GM23338 (cell line): Measurements from ENCODE around the gene SOAT2. TPM values are rescaled to one million over a fixed set of nuclear protein-coding genes. Genes with fewer than 3 reads are reported as not detected.
"Not testable (repeated sequence)": the region's sequence is repeated elsewhere in the genome, so short reads cannot be mapped to it uniquely, and the experiment has no call there.

Experiments
- ATAC-seq: fragments of 200-7000 bp; cut with Tn5 transposase; 3 replicates; pipeline ENCODE4 v1.9.1; 2020
- DNase-seq: peaks from one replicate; pipeline ENCODE4 v3.0.0-alpha.2; 2015; ENCODE audit warnings: low spot score
- H2AFZ ChIP-seq: fragments of 200-600 bp; sonication (generic); 2 replicates; pipeline ENCODE4 v1.8.0; 2016; ENCODE audit warnings: antibody characterized with exemption, mild to moderate bottlenecking, moderate library complexity
- H3F3A ChIP-seq: fragments of 200-600 bp; sonication (generic); replicated peaks from 2 replicates; pipeline ENCODE4 v1.8.0; 2017; ENCODE audit warnings: antibody characterized with exemption, mixed run types, low read depth
- H3K27ac ChIP-seq: fragments of 200-600 bp; sonication (generic); 2 replicates; pipeline ENCODE4 v1.6.1; 2016; ENCODE audit warnings: low read depth
- H3K27me3 ChIP-seq: fragments of 200-600 bp; sonication (generic); 2 replicates; pipeline ENCODE4 v1.8.0; 2016; ENCODE audit warnings: mild to moderate bottlenecking, mixed run types, moderate library complexity; ENCODE audit not compliant: insufficient read depth
- H3K36me3 ChIP-seq: fragments of 200-600 bp; sonication (generic); 2 replicates; pipeline ENCODE4 v1.8.0; 2016; ENCODE audit warnings: mild to moderate bottlenecking; ENCODE audit not compliant: insufficient read depth
- H3K4me1 ChIP-seq: fragments of 200-600 bp; sonication (generic); 2 replicates; pipeline ENCODE4 v1.8.0; 2016; ENCODE audit warnings: mild to moderate bottlenecking, moderate library complexity; ENCODE audit not compliant: insufficient read depth
- H3K4me2 ChIP-seq: fragments of 200-600 bp; sonication (generic); 2 replicates; pipeline ENCODE4 v1.7.1; 2017; ENCODE audit warnings: mixed run types
- H3K4me3 ChIP-seq: fragments of 200-600 bp; sonication (generic); 2 replicates; pipeline ENCODE4 v1.6.1; 2016; ENCODE audit warnings: mixed run types
- H3K79me2 ChIP-seq: fragments of 200-600 bp; sonication (generic); replicated peaks from 2 replicates; pipeline ENCODE4 v1.8.0; 2017; ENCODE audit warnings: mild to moderate bottlenecking; ENCODE audit not compliant: insufficient read depth
- H3K9me2 ChIP-seq: fragments of 200-600 bp; sonication (generic); 2 replicates; pipeline ENCODE4 v1.8.0; 2017; ENCODE audit not compliant: insufficient read depth
- H4K20me1 ChIP-seq: fragments of 200-600 bp; sonication (generic); replicated peaks from 2 replicates; pipeline ENCODE4 v1.8.0; 2017; ENCODE audit warnings: mild to moderate bottlenecking; ENCODE audit not compliant: insufficient read depth
- H3K27ac Mint-ChIP-seq: 2 replicates; pipeline ENCODE4 v1.8.0; 2020; ENCODE audit warnings: inconsistent platforms, mild to moderate bottlenecking, moderate library complexity, mixed read lengths
- H3K27me3 Mint-ChIP-seq: 3 replicates; pipeline ENCODE4 v1.8.0; 2022; ENCODE audit warnings: low read depth, mild to moderate bottlenecking, moderate library complexity, mixed read lengths, inconsistent platforms; ENCODE audit not compliant: insufficient read depth, poor library complexity
- H3K36me3 Mint-ChIP-seq: 3 replicates; pipeline ENCODE4 v1.8.0; 2021; ENCODE audit warnings: low read depth, mild to moderate bottlenecking, inconsistent platforms, moderate library complexity, mixed read lengths
- H3K4me1 Mint-ChIP-seq: 3 replicates; pipeline ENCODE4 v1.8.0; 2020; ENCODE audit warnings: mild to moderate bottlenecking, inconsistent platforms, mixed read lengths
- H3K4me3 Mint-ChIP-seq: 3 replicates; pipeline ENCODE4 v1.8.0; 2021; ENCODE audit warnings: moderate library complexity, mild to moderate bottlenecking, inconsistent platforms, mixed read lengths
- H3K9me3 Mint-ChIP-seq: 3 replicates; pipeline ENCODE4 v1.8.0; 2020; ENCODE audit warnings: moderate library complexity, mild to moderate bottlenecking, inconsistent platforms, mixed read lengths
- CREB1 ChIP-seq: fragments of 250-450 bp; sonication (Bioruptor Pico); IDR thresholded peaks from 2 replicates; pipeline ENCODE4 v1.5.0; 2020; ENCODE audit warnings: low read depth, mild to moderate bottlenecking, moderate library complexity
- ZNF331 ChIP-seq: fragments of 250-450 bp; sonication (Bioruptor Pico); IDR thresholded peaks from 2 replicates; pipeline ENCODE4 v1.5.0; 2020; ENCODE audit warnings: low read depth, mild to moderate bottlenecking, moderate library complexity
- polyA plus RNA-seq: library from polyadenylated mRNA; unstranded; fragments of >200 nt; fragmentation: Nextera tagmentation; extraction: Ambion mirVana; gene quantifications from 2 replicates; pipeline ENCODE4 v1.2.1, GENCODE V29; 2016
- total RNA-seq: library from RNA; depleted of rRNA; stranded (reverse); fragments of >200 nt; shearing (Covaris generic); gene quantifications from 2 replicates; pipeline ENCODE4 v1.2.3, GENCODE V29; 2014
- TF ChIP-seq, protein P1 (sequence below): fragments of 250-450 bp; sonication (Bioruptor Pico); IDR thresholded peaks from 2 replicates; pipeline ENCODE4 v1.5.0; 2020; ENCODE audit warnings: mild to moderate bottlenecking, moderate library complexity
- TF ChIP-seq, protein P2 (sequence below), 2 experiments: fragments of 200-600 bp in 1 of 2; sonication (generic) in 1 of 2; conservative IDR thresholded peaks; 2 replicates each; pipeline versions ENCODE4 v1.5.1 to v1.6.1; 2016 to 2017; ENCODE audit warnings: antibody characterized with exemption in 2 of 2, low read depth in 2 of 2, mild to moderate bottlenecking in 2 of 2, moderate library complexity in 1 of 2

Gene SOAT2
- total and polyA plus RNA-seq, 2 experiments from 2014 or later = not detected

DNA sequence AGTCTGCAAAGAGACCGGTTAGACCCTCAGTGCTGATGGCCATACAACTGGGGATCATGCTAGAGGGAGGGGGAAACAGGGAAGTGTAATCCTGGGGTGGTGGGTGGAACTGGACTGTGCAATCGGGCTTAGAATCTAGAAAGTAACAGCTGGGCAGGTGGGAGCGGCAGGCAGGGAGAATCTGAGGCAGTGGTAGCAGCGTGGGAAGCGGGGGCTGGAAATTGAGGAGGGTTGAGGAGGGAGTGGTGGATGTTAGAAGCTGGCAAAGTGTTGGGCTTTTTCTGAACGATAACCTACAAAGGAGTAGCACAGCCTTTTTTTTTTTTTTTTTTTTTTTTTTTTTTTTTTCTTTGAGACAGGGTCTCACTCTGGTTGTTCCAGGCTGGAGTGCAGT is 8.9 kb upstream of the SOAT2 start (continued):
- TF ChIP-seq, protein P1, sequence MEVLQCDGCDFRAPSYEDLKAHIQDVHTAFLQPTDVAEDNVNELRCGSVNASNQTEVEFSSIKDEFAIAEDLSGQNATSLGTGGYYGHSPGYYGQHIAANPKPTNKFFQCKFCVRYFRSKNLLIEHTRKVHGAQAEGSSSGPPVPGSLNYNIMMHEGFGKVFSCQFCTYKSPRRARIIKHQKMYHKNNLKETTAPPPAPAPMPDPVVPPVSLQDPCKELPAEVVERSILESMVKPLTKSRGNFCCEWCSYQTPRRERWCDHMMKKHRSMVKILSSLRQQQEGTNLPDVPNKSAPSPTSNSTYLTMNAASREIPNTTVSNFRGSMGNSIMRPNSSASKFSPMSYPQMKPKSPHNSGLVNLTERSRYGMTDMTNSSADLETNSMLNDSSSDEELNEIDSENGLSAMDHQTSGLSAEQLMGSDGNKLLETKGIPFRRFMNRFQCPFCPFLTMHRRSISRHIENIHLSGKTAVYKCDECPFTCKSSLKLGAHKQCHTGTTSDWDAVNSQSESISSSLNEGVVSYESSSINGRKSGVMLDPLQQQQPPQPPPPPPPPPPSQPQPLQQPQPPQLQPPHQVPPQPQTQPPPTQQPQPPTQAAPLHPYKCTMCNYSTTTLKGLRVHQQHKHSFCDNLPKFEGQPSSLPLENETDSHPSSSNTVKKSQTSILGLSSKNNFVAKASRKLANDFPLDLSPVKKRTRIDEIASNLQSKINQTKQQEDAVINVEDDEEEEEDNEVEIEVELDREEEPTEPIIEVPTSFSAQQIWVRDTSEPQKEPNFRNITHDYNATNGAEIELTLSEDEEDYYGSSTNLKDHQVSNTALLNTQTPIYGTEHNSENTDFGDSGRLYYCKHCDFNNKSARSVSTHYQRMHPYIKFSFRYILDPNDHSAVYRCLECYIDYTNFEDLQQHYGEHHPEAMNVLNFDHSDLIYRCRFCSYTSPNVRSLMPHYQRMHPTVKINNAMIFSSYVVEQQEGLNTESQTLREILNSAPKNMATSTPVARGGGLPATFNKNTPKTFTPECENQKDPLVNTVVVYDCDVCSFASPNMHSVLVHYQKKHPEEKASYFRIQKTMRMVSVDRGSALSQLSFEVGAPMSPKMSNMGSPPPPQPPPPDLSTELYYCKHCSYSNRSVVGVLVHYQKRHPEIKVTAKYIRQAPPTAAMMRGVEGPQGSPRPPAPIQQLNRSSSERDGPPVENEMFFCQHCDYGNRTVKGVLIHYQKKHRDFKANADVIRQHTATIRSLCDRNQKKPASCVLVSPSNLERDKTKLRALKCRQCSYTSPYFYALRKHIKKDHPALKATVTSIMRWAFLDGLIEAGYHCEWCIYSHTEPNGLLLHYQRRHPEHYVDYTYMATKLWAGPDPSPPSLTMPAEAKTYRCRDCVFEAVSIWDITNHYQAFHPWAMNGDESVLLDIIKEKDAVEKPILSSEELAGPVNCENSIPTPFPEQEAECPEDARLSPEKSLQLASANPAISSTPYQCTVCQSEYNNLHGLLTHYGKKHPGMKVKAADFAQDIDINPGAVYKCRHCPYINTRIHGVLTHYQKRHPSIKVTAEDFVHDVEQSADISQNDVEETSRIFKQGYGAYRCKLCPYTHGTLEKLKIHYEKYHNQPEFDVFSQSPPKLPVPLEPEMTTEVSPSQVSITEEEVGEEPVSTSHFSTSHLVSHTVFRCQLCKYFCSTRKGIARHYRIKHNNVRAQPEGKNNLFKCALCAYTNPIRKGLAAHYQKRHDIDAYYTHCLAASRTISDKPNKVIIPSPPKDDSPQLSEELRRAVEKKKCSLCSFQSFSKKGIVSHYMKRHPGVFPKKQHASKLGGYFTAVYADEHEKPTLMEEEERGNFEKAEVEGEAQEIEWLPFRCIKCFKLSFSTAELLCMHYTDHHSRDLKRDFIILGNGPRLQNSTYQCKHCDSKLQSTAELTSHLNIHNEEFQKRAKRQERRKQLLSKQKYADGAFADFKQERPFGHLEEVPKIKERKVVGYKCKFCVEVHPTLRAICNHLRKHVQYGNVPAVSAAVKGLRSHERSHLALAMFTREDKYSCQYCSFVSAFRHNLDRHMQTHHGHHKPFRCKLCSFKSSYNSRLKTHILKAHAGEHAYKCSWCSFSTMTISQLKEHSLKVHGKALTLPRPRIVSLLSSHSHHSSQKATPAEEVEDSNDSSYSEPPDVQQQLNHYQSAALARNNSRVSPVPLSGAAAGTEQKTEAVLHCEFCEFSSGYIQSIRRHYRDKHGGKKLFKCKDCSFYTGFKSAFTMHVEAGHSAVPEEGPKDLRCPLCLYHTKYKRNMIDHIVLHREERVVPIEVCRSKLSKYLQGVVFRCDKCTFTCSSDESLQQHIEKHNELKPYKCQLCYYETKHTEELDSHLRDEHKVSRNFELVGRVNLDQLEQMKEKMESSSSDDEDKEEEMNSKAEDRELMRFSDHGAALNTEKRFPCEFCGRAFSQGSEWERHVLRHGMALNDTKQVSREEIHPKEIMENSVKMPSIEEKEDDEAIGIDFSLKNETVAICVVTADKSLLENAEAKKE = no peak
- no peak for TF ChIP-seq CREB1
- TF ChIP-seq ZNF331 (CRISPR knock-in tag) = no peak
- TF ChIP-seq, protein P2, sequence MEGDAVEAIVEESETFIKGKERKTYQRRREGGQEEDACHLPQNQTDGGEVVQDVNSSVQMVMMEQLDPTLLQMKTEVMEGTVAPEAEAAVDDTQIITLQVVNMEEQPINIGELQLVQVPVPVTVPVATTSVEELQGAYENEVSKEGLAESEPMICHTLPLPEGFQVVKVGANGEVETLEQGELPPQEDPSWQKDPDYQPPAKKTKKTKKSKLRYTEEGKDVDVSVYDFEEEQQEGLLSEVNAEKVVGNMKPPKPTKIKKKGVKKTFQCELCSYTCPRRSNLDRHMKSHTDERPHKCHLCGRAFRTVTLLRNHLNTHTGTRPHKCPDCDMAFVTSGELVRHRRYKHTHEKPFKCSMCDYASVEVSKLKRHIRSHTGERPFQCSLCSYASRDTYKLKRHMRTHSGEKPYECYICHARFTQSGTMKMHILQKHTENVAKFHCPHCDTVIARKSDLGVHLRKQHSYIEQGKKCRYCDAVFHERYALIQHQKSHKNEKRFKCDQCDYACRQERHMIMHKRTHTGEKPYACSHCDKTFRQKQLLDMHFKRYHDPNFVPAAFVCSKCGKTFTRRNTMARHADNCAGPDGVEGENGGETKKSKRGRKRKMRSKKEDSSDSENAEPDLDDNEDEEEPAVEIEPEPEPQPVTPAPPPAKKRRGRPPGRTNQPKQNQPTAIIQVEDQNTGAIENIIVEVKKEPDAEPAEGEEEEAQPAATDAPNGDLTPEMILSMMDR (conservative IDR thresholded peaks at IDR 0.05; ENCODE audit: low read depth in 2 of 2) = no peak

DNA sequence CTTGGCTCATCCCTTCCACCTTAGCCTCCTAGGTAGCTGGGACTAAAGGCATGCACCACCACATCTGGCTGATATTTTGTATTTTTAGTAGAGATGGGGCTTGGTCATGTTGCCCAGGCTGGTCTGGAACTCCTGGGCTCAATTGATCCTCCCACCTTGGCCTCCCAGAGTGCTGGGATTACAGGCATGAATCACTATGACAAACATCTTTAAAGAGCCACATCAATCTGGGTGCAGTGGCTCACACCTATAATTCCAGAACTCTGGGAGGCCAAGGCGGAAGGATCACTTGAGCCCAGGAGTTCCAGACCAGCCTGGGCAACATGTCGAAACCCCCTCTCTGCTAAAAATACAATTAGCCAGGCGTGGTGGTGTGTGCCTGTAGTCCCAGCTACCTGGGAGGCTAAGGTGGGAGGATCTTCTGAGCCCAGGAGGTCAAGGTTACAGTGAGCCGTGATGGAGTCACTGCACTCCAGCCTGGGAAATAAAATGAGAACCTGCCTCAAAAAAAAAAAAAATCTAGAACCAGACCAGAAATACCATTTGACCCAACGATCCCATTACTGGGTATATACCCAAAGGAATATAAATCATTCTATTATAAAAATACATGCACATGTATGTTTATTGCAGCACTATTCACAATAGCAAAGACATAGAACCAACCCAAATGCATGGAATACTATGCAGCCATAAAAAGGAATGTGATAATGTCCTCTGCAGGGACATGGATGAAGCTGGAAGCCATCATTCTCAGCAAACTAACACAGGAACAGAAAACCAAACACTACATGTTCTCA is 8.3 kb upstream of the SOAT2 start:
- H3K4me3 Mint-ChIP-seq, ATAC-seq, H3K36me3 Mint-ChIP-seq, H3K9me2 ChIP-seq, H4K20me1 ChIP-seq, H3K9me3 Mint-ChIP-seq, H3K27ac Mint-ChIP-seq, H3K4me3 ChIP-seq, H3K4me2 ChIP-seq, H3K36me3 ChIP-seq, H3K79me2 ChIP-seq, H3K27ac ChIP-seq, DNase-seq, H2AFZ ChIP-seq: not testable (repeated sequence)
- H3K4me1 ChIP-seq = peaks cover 26% of the 10 kb centered on the region
- peaks cover 26% of the 10 kb centered on the region for H3K27me3 ChIP-seq
- Mint-ChIP-seq H3K4me1 (peaks cover 35% of the 10 kb centered on the region), H3K27me3 (peaks cover 36% of the 10 kb centered on the region)
- H3F3A ChIP-seq = peaks cover 23% of the 10 kb centered on the region

DNA sequence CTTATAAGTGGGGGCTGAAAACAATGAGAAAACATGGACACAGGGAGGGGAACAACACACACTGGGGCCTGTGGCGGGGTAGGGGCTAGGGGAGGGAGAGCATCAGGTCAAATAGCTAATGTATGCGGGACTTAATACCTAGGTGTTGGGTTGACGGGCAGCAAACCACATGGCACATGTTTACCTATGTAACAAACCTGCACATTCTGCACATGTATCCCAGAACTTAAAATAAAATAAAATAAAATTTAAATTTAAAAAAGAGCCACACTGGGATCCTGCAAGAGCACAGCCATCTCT is 7.7 kb upstream of the SOAT2 start:
- peaks cover 34% of the 10 kb centered on the region for H3K27me3 Mint-ChIP-seq
- peaks cover 26% of the 10 kb centered on the region for H3K27me3 ChIP-seq
- H3K4me1 ChIP-seq = peaks cover 26% of the 10 kb centered on the region
- not testable (repeated sequence) for DNase-seq, H2AFZ ChIP-seq, H3K9me3 Mint-ChIP-seq, H3K36me3 Mint-ChIP-seq, H4K20me1 ChIP-seq, ATAC-seq, H3K79me2 ChIP-seq, H3K27ac Mint-ChIP-seq, H3K4me2 ChIP-seq, H3K9me2 ChIP-seq, H3K27ac ChIP-seq, H3K36me3 ChIP-seq, H3K4me3 ChIP-seq
- H3F3A ChIP-seq = peaks cover 23% of the 10 kb centered on the region
- peak overlapping the region; percentile 89; the same call in 1 of the 3 replicates for H3K4me3 Mint-ChIP-seq
- peaks cover 35% of the 10 kb centered on the region for H3K4me1 Mint-ChIP-seq
